HG03139 (cell line): ENCODE data around the gene GPR55.

Source experiments
- ATAC-seq: cut with Tn5 transposase; IDR thresholded peaks from one replicate; pipeline ENCODE4 v1.9.1; 2021; ENCODE audit not compliant: unreplicated experiment

Gene GPR55

DNA sequence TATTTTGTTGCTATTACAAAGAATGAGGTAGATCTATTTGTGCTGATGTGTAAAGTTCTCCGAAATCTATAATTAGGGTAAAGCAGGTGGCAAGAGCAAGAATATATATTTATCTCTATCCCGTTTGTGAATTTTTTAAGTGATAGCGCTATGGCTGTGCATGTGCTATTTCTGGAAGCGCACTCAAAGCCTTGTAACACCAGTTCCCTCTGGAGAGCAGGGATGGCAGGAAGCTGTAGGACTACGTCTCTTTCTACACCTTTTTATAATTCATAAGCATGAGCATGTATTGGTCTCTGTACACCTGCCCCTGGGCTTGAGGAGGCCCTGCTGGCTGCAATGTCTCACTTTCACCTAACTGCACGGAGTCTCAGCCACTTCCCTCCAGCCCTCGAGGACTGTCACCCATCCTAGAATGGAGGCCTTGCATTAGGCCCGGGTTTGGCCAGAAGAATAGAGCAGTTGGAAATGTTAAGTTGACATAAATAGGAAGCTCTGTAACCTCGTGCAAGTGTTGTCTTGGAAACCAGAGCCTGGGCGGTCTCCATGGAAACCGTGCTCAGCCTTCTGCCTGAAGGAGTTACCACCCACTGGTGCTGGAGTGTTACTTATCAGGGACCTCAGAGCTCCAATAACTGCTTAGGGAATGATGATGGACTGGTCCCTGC is 39.4 kb downstream of the GPR55 start:
- no peak for ATAC-seq

DNA sequence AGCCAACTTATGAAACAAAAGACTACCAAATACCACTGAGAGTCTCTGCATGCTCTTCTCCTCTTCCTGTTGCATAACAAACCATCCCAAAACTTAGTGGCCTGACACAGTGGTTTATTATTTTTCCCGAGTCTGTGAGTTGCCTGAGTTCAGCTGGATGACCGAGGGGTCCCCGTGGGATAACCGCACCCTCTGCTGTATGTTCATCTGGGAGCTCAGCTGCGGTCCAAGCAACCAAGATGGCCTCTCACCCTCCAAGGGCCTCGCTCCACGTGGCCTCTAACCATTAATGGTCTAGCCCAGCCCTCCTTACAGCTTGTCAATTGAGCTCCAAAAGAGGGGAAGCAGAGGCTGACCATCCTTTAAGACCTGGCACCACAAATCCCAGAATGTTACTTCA is 43.2 kb downstream of the GPR55 start:
- ATAC-seq: no peak

DNA sequence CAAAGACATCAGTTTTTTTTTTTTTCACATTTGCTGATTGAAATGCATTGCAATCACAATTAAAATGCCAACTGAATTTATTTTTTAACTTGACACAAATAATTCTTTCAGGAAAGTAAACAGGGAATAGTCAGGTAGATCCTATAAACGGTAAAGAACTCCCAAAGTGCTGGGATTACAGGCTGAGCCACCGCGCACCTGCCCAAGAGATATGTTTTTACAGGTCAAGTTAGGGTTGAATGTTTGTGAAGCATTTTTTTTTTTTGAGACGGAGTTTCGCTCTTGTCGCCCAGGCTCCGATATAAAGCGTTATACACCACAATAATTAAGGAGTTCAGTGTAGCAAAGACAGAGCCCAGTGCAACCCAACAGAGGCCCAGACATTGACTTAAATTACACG is 45.2 kb downstream of the GPR55 start:
- no peak for ATAC-seq

DNA sequence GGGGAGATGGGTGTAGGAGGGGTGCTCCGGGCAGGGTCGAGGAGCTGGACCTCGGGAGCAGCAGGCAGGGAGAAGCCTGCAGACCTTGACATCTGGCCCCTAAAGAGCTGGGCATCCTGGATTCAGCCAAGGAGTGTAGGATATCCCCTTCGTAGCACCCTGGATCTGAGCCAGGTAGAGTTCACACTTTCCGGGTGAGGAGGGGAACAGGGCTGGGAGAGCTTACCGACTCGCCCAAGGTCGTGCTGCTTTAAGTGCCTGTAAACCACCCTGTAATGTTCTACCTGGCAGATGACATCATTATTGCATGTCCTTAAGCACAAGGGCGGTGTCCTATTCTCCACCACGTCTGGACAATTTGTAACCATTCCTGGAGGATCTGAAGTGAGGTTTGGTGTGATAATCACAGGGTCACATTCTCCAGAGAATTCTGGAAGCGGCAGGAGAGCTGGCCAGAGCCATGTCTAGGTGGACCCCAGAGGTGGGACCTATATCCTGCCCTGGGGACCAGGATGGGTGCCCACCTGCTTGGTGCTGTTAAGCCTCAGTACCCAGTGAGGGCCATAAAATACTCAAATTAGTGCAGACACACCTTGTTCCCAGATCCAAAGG is 45.7 kb downstream of the GPR55 start:
- ATAC-seq: no peak

DNA sequence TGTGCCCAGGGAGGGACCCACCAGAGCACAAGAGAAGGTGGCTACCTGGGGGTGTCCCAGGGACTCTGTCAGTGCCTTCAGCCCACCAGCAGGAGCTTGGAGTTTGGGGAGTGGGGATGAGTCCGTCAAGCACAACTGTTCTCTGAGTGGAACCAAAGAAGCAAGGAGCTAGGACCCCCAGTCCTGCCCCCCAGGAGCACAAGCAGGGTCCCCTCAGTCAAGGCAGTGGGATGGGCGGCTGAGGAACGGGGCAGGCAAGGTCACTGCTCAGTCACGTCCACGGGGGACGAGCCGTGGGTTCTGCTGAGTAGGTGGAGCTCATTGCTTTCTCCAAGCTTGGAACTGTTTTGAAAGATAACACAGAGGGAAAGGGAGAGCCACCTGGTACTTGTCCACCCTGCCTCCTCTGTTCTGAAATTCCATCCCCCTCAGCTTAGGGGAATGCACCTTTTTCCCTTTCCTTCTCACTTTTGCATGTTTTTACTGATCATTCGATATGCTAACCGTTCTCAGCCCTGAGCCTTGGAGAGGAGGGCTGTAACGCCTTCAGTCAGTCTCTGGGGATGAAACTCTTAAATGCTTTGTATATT is 46.3 kb downstream of the GPR55 start:
- no peak for ATAC-seq

DNA sequence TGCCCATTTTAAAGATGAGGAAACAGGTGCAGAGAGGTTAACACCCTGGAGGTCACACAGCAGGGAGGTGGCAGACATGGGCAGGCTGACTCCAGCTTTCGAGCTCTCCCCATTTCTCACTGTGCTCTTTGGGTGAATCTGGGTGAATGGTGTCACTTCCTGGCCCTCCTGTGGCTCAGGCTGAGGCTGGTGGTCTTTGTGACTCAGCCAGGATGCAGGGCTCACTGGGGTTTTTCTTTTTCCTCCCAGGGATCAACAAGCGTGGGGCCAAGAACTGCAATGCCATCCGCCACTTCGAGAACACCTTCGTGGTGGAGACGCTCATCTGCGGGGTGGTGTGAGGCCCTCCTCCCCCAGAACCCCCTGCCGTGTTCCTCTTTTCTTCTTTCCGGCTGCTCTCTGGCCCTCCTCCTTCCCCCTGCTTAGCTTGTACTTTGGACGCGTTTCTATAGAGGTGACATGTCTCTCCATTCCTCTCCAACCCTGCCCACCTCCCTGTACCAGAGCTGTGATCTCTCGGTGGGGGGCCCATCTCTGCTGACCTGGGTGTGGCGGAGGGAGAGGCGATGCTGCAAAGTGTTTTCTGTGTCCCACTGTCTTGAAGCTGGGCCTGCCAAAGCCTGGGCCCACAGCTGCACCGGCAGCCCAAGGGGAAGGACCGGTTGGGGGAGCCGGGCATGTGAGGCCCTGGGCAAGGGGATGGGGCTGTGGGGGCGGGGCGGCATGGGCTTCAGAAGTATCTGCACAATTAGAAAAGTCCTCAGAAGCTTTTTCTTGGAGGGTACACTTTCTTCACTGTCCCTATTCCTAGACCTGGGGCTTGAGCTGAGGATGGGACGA is 47.1 kb downstream of the GPR55 start:
- ATAC-seq: no peak

DNA sequence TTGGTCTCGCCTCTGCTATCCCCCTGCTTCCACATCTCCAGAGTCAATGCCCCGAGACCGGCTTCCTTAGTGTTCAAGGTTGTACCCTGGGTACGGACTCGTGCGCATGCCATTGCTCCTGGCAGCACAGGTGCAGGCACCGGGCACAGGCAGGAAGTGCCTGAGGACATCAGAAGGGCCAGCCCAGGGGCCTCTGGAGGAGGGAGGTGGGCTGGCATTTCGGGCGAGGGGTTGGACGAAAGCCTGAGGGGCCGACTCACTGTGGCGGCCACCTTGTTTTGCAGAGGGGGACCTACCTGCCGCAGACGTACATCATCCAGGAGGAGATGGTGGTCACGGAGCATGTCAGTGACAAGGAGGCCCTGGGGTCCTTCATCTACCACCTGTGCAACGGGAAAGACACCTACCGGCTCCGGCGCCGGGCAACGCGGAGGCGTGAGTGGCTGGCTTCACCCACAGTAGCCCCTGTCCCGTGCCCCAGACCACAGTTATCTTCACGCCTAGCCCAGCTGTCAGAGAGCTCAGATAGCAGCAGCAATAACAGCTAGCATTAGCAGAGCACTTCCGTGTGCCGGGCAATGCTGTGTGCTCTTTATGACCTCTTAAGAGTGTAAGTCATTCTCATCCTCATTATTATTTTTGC is 47.8 kb downstream of the GPR55 start:
- ATAC-seq: no peak

DNA sequence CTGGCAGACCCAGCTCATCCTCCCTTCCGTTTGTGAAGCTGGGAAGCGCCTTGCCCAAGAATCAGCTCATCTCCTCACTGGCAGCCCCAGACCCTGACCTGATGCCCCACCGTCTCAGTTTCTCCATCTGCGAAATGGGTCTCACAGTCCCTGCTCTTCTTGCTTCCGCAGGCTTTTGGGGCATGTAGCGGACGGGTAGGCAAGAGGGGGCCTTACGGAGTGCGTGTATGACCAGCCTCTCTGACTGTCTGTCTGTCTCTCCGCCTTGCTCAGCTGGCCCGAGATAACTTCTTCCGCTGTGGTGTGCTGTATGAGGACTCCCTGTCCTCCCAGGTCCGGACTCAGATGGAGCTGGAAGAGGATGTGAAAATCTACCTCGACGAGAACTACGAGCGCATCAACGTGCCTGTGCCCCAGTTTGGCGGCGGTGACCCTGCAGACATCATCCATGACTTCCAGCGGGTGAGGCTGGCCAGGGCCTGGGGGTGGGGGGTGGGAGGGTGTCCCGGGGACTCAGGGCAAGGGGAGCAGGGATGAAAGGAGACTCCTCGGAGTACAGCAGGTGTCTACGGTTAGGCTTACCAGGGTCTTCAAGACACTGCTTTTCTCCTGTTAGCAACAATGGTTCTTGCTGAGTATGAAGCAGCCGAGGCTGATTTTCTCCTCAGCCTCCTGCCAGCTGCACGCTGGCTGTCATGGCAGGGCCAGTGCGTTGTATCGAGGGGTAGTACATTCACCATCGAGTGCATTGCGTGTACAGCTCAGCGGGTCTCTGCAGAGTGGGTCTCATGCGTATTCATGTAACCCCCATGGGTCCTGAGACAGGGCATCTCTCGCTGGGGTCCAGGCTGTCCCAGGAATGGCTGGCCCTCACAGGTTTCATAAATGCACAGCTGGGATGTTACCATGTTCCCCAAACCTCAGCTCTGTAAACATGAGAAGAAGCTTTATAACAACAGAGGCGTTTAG is 49.4 kb downstream of the GPR55 start:
- ATAC-seq: no peak

DNA sequence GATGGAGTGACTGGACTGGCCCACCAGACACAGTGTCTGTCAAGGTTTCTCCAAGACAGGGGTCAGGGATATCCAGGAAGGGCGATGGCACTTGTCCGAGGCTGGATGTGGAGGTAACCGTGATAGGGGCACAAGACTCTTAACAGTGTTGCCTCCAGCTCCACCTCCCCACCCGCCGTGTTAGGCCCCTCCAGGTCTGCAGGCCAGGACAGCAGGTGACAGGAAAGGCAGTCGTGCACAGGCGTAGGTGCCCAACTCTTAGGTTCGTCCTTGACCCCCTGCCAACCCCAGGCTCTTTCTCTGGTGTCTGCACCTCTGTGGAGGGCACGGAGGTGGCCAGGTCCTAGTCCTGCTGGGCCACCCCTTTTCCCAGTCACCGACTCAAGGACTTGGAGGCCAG is 50.2 kb downstream of the GPR55 start:
- ATAC-seq: no peak

DNA sequence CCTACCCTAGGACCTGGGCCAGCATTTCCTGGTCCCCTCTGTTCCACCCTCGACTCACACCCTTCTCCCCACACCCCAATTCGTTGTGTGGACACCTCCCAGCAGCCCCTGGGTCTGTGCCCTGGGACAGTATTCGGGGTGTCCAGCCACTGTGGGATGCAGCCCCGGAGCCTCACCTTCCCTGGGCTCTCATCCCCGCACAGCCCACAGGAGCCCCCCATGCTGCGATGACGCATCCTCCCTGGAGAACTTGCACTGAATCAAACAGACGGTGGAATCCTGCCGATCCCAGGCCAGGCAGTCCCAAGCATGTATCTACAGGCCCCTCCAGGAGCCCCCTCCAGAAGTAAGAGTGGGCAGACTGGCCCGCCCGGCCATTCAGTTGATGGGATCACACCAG is 50.6 kb downstream of the GPR55 start:
- ATAC-seq: no peak

DNA sequence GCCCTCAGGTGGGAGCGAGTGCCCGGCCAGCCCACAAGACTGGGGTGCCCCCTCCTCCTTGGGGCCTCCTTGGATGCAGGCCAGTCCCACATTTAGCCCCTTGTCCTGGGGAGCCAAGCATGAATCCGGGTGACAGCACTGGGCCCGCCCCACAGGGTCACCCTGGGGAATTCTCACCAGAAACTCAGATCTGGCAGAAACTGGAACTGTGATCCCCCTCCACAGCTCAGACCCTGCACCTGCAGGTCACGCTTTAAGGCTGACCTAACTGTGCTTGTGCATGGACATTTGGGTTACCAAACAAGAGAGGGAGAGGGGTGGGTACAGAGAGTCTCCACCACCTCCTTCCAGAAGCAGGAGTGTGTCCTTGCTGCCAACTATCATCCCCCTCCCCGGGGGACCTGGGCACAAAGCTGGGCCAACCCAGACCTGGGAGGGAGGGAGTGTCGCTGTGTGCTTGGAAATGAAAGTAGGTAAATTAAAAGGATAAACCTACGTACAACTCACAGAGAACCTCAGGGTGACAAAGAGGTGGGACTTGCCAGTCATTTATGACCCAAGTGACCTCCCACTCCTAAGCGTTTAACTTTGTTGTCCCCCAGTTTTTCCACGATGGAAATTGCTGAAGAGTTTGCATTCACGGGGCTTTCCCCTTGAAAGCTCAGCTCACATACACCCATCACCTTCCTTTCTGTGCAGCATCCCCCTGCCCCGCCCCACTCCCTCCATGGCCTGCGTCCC is 51.2 kb downstream of the GPR55 start:
- peak; percentile 62 for ATAC-seq

DNA sequence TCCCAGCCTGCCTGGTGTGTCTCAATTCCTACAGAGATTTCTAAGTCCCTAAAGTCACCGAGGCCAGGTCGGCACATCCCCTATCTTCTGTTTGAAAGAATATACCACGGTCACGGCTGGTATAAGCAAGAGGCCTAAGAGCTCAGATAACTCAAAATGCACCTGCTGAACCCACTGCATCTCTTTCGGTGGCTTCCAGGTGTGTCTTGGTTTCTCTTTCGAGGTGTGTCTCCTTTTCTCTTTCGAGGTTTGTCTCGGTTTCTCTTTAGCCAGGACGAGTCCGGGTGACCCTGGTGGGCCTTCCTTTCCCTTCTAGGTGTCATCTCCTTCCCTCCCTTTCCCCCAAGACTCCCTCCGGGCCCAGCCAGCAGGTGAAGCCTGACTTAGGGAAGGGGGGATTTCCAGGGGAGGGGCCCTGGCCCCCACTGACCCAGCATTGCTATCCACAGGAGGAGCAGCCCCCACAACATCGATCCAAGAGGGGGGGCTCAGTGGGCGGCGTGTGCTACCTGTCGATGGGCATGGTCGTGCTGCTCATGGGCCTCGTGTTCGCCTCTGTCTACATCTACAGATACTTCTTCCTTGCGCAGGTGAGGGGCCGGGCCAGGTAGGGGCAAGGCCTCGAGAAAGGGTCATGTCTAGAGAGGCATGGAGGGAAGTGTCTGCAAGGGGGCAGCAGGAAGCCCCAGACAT is 51.9 kb downstream of the GPR55 start:
- ATAC-seq: peak; percentile 47

DNA sequence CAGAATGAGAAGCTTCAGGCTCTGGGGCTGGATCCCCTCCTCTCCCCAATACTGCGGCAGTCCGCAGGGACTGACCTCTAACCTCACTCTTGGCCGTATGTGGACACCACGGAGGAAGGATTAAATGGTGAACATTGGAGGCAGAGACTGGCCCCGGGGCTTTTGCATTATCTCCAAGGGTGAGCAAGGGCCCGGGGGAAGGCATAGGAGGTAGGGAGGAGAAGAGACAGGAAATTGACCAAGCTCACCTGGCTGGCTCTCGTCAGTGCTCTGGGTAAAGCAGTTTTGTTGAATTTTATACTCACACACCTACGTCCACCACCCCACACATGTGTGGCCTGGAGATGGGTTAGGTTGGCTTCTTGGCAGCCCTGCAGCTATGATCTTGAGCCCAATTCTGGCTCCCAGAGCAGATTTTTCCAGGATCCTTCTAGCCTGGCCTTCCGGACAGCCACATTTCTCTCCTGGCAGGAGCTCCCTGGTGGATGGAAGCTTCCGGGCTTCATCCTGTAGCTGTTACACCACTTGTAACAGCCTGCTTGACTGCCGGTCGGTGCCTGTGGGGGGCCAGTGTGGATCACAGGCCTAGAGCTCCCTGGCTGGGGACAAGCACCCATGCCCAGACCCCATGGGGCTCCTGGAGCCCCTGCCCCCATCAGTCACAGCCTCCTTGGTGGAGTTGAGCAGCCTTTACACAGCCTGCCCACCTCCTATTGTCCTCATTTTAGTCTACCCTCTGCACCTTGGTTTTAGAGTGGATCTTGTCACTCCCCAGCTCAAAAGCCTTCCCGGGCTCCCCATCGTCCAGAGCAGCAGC is 52.7 kb downstream of the GPR55 start:
- ATAC-seq: no peak

DNA sequence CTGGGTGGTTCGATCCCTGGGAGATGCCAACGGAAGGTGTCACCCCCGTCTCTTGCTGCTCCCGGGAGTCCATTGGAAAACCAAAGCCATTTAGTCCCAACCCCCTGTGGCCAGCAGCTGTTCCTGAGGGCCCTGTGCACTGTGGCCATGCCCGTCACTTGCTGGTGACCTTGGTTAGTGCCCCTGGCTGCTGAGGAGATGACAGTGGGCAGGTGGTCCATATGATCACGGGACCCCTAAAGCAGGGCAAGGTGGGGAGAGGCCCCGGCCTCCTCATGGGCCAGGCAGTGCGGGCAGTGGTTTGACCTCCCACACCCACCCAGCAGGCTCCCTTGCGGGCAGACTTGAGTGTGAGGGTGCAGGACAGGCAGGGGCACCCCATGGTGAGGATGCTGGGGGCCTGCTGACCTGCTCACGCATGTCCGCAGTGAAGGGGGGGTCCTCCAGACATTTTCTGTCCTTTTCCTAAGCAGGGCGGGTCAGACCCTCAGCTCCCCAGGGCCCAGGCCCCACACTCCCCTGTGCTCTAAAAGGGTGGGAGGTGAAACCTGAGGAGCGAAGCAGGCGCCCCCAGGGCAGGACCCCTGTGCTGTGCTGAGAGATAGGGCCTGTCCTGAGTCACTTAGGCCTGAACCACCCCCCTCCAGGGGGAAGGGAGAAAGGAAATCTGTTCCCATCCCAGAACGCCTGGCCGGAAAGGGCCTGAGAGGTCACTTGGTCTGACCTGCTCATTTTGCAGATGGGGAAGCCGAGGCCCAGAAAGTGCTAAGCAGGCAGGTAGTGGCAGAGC is 53.5 kb downstream of the GPR55 start:
- ATAC-seq: no peak

DNA sequence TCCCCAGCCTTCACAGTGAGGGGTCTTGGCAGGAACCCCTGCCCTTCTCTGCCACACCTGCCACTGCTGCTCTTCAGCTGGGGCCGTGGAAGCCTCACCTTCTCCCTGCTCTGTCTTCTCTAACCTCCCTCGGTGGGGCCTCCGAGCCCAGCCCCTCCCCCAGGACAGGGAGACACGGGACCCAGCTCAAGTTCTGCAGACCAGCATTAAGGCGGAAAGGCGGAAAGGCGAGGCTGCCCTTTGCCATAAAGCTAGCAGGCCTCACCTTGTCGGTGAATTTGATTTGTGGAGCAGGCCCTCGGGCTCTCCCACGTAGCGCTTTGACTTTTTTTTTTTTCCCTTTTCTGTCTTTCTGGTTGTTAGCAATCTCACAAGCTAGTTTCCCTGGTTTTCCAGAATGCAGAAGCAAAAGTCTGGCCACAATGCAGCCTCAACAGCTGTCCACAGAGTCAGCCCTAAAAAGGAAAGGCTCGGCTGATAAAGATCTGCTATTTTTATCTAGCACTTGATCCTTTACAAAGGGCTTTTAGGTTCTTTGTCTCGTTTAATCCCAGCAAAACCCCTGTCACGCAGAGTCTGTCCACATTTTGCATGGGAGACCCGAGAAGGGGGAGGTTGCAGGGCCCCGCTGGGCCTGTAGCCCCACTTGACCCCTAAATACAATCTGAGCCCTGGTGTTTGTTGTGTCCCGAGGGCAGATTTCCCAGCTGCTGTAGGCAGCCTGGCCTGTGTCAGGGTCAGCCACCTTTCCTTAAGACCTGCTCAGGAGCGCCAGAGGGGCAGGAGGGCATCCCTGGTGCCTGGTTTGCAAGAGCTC is 54.3 kb downstream of the GPR55 start:
- no peak for ATAC-seq

DNA sequence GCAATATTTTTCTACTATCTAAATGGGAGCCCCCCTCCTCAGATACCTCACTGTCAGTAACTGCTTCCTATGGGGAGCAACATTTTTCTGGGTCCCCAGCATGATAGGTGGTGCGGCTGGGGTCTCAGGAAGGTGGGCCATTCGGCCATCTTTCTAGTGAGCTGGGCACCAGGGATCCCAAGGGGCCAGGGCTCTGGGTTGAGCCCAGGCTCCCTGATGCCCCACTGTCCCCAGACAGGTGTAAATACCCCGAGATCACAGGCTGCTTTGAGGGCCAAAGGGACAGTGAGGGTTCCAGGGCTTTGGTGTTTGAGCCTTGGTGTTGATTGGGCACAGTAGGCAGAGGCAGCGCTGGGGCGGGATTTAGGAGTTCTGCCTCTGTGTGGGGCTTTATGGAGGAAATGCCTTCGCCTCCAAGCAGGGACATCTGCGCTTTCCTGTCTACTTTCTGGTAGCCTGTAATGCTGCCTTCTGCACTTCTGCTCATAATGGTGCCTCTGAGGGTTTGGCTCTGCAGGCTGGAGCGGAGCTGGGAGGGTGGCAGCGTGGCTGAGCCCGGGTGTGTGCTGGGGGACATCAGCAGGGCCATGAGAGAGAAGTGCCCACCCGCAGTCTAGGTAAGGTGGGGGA is 55.0 kb downstream of the GPR55 start:
- ATAC-seq: no peak
